Body of pancreas (tissue), 4 donors: Measurements from ENCODE around the gene SGK1. TPM values are rescaled to one million over a fixed set of nuclear protein-coding genes. Genes with fewer than 3 reads are reported as not detected.
"Not testable (repeated sequence)": the region's sequence is repeated elsewhere in the genome, so short reads cannot be mapped to it uniquely, and the experiment has no call there.

Experiments
- ATAC-seq: fragments of 150-250 bp; one replicate; pipeline ENCODE4 v1.9.1; 2016
- DNase-seq, 4 donors: peaks; one replicate each; pipeline ENCODE4 v3.0.0-alpha.2; 2019
- H3K27ac ChIP-seq, 4 donors: fragments of 200-600 bp; sonication (generic); 1 replicate in 3 of 4; 2 replicates in 1 of 4; pipeline versions ENCODE4 v1.5.1 to v1.6.1; 2016 to 2019; ENCODE audit warnings: mild to moderate bottlenecking in 1 of 4, mixed read lengths in 1 of 4, moderate library complexity in 1 of 4
- H3K27me3 ChIP-seq, 2 donors: fragments of 200-600 bp; sonication (generic); one replicate each; pipeline ENCODE4 v1.6.0; 2016; ENCODE audit warnings: mild to moderate bottlenecking in 1 of 2
- H3K36me3 ChIP-seq, 2 donors: fragments of 200-600 bp; sonication (generic); replicated peaks in 1 of 2; 2 replicates each; pipeline ENCODE4 v1.5.1; 2016; ENCODE audit warnings: low read depth in 2 of 2; ENCODE audit not compliant: insufficient read depth in 1 of 2
- H3K4me1 ChIP-seq: fragments of 200-600 bp; sonication (generic); one replicate; pipeline ENCODE4 v1.6.0; 2016
- H3K4me3 ChIP-seq, 2 donors: fragments of 200-600 bp; sonication (generic); 1 replicate in 1 of 2; 2 replicates in 1 of 2; pipeline ENCODE4 v1.5.1; 2016 to 2019
- H3K9me3 ChIP-seq, 3 donors: fragments of 200-600 bp; sonication (generic); 1 replicate in 2 of 3; 2 replicates in 1 of 3; pipeline ENCODE4 v1.5.1; 2016
- CTCF ChIP-seq, 7 experiments: fragments of 450-650 bp in 4 of 7; fragments of 200-600 bp in 3 of 7; sonication (generic) in 3 of 7; IDR thresholded peaks; one replicate each; pipeline ENCODE4 v1.5.1; 2016 to 2019; ENCODE audit warnings: antibody characterized with exemption in 7 of 7
- POLR2A ChIP-seq, 3 donors: fragments of 450-650 bp; IDR thresholded peaks; one replicate each; pipeline ENCODE4 v1.6.1; 2016; ENCODE audit warnings: antibody characterized with exemption in 3 of 3, mild to moderate bottlenecking in 2 of 3
- WGBS, 2 donors: methylation state at CpG; one replicate each; pipeline ENCODE4 v1.1.5; 2017; 5-methylcytosine and 5-hydroxymethylcytosine counted together
- intact Hi-C: fragments of 100-400 bp; cut with DNase I; formaldehyde crosslinking; loops from one replicate; pipeline ENCODE4 v1.15.1; 2023
- total RNA-seq, 2 donors: library from RNA; depleted of rRNA; stranded (reverse); fragments of >200 nt; gene quantifications; one replicate each; pipeline ENCODE4 v1.1.0, GENCODE V29; 2016

SGK1 gene
- total RNA-seq, 2 donors from 2014 or later = 51.1 to 238 TPM

GRCh38 chr6:134196568-134197193 is 121.2 kb downstream of the SGK1 start:
- peaks cover 39% of the 10 kb centered on the region for H3K4me1 ChIP-seq
- WGBS, 2 donors = 71 to 73% methylated on average over 11 of the region's 11 CpGs
- H3K4me3 ChIP-seq = no peak overlapping the region
- no peaks in the 10 kb centered on the region for H3K27me3 ChIP-seq
- no peaks in the 10 kb centered on the region for H3K9me3 ChIP-seq
- intact Hi-C loops = no loop called here
- no peaks in the 10 kb centered on the region for H3K36me3 ChIP-seq
- no peak for ATAC-seq
- TF ChIP-seq POLR2A (IDR thresholded peaks at IDR 0.05) (no peak), CTCF (IDR thresholded peaks at IDR 0.05) (no peak)
- DNase-seq = peak in 1 of 4 donors; percentile 18
- no peak overlapping the region for H3K27ac ChIP-seq

- no peak for TF ChIP-seq CTCF (IDR thresholded peaks at IDR 0.05)
- TF ChIP-seq POLR2A (IDR thresholded peaks at IDR 0.05) = no peak
- no peak overlapping the region for H3K27ac ChIP-seq
- H3K4me3 ChIP-seq = no peak overlapping the region
- H3K36me3 ChIP-seq = no peaks in the 10 kb centered on the region
- ATAC-seq (no peak), DNase-seq (no peak)
- 78 to 93% methylated on average over 3 of the region's 3 CpGs for WGBS, 2 donors
- peaks cover 32% of the 10 kb centered on the region for H3K4me1 ChIP-seq
- intact Hi-C loops = no loop called here
- H3K9me3 ChIP-seq = no peaks in the 10 kb centered on the region
- H3K27me3 ChIP-seq = no peaks in the 10 kb centered on the region
Observed at GRCh38 chr6:134195985-134196384, 121.9 kb downstream of the SGK1 start.

GRCh38 chr6:134195164-134195906 is 122.6 kb downstream of the SGK1 start:
- ATAC-seq (no peak), DNase-seq (no peak)
- Histone ChIP-seq H3K9me3 (no peaks in the 10 kb centered on the region), H3K27ac (no peak overlapping the region), H3K4me3 (no peak overlapping the region), H3K27me3 (no peaks in the 10 kb centered on the region), H3K4me1 (peaks cover 26% of the 10 kb centered on the region), H3K36me3 (no peaks in the 10 kb centered on the region)
- TF ChIP-seq CTCF (IDR thresholded peaks at IDR 0.05) (no peak), POLR2A (IDR thresholded peaks at IDR 0.05) (no peak)
- intact Hi-C loops = no loop called here
- WGBS, 2 donors = 41 to 49% methylated on average over 3 of the region's 3 CpGs

- H3K27ac ChIP-seq = no peak overlapping the region
- H3K4me3 ChIP-seq = no peak overlapping the region
- intact Hi-C loops = no loop called here
- 94 to 97% methylated on average over 6 of the region's 6 CpGs for WGBS, 2 donors
- H3K36me3 ChIP-seq = no peaks in the 10 kb centered on the region
- H3K9me3 ChIP-seq = no peaks in the 10 kb centered on the region
- H3K27me3 ChIP-seq = no peaks in the 10 kb centered on the region
- DNase-seq (no peak), ATAC-seq (no peak)
- no peak for TF ChIP-seq POLR2A (IDR thresholded peaks at IDR 0.05)
- TF ChIP-seq CTCF (IDR thresholded peaks at IDR 0.05) = no peak
- H3K4me1 ChIP-seq = peaks cover 19% of the 10 kb centered on the region
Observed at GRCh38 chr6:134193536-134194498, 124.1 kb downstream of the SGK1 start.

- intact Hi-C loops, ATAC-seq, H3K4me3 ChIP-seq, DNase-seq, H3K27me3 ChIP-seq, H3K27ac ChIP-seq, H3K9me3 ChIP-seq, H3K36me3 ChIP-seq: not testable (repeated sequence)
- WGBS, 2 donors = 75 to 90% methylated on average over 7 to 8 of the region's 8 CpGs
- peaks cover 21% of the 10 kb centered on the region for H3K4me1 ChIP-seq
Observed at GRCh38 chr6:134192609-134193008, 125.3 kb downstream of the SGK1 start.
